Globus pallidus (tissue), 1 donor: Measurements from ENCODE around the gene CDH4.

Experiments
- DNase-seq: peaks from one replicate; pipeline ENCODE4 v3.0.0-alpha.2; 2015; ENCODE audit warnings: low spot score

CDH4 gene

GRCh38 chr20:61494763-61495575, 242.9 kb downstream of the CDH4 start:
- DNase-seq = no peak

DNA sequence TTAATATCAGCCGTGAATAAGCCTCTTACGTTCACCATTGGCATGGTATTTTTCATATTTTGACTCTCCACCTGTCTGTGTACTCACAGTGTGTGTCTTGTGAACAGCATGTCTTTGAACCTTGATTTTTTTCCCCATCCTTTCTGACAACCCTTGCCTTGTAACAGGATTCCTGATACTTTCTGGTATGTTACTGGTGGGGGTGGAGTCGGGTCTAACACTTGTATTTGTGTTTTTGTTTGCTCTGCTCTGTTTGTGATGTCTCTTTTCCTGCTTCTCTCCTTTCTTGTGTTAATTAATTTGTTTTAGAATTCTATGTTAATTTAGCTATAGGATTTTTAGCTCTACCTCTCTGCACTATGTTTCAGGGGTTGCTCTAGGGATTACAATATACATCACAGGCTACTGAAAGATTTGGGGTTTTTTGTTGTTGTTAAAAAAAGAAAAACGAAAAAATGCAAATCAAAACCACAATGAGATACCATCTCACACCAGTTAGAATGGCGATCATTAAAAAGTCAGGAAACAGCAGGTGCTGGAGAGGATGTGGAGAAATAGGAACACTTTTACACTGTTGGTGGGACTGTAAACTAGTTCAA, 245.1 kb downstream of the CDH4 start:
- DNase-seq = no peak

- no peak for DNase-seq
These were observed 247.9 kb downstream of the CDH4 start for GRCh38 chr20:61499859-61500554.

- no peak for DNase-seq
These were observed 248.8 kb downstream of the CDH4 start for GRCh38 chr20:61500791-61501321.

GRCh38 chr20:61502433-61502832, 250.4 kb downstream of the CDH4 start:
- DNase-seq = no peak

DNA sequence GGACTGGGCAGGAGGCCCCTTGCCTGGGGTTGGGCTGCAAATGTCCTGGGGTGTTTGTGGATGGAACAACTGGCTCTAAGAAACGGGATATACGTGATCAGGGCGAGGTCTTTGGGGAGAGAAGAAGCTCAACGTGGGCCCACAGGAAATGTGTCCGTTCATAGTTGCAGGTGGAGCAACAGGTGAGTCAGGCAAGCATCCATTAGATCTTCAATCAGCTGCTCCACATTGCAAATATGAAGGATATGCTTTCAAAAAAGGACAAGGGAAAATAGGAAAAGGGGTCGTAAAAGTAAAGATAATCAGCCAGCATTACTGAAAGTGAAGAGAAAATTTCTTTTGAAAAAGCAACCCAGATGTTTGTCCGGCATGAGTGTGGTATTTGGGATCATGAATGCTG, 251.0 kb downstream of the CDH4 start:
- no peak for DNase-seq

DNA sequence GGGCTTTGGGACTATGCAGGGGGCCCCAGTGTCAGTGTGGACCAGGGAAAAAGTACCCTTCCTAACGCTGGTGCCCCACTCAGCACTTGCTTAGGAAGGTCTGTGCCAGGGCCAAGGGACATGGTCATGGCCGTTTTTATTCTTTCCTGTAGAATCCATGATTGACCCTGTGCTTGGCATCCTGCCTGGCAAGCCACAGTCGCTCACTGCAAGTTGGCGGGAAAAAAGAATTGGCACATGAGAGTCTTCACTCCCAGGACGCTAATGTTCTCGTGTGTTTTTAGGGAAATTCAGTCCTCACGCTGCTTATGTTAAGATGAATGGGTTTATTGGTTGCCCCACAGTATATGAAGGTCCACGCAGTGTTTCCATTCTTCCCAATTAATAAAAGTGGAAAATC, 253.4 kb downstream of the CDH4 start:
- DNase-seq = no peak

GRCh38 chr20:61507778-61508177, 255.7 kb downstream of the CDH4 start:
- DNase-seq = no peak

DNA sequence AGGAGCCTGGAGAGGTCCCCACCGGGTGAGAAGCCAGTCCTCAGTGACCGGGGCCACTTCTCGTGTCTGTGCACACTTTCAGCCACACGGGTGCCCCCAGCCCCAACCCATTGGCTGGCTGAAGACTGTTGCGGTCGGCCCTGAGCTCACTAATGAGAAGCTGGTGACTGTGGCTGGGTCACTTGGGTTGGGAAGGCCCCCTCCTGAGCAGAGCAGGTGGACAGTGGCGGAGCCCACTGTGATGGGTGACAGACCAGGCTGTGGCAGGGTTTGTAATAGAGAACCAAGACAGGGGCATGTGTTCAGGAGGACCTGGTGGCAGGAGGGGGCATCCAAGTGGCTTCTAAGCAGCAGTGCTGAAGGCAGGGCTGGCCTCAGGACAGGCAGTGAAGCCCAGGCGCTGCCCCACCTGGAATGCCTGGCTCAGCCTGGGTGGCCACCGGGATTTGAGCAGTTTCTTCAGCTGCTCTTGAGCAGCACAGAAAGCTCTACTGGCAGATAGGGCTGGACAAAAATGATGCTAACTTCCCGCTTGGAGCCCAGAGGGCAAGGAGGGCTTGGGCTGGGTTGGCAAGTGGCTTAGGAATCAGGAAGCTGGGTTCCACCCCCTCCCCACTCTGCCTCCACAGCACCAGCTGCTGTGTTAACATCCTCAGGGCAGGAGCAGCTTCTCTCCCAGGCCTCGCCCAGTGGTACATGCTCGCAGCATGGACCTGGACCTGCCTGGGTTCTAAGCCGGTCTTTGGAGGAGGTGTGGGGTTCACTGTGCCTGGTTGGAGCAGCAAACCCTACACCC, 256.4 kb downstream of the CDH4 start:
- no peak for DNase-seq

- DNase-seq = no peak
These were observed 258.8 kb downstream of the CDH4 start for GRCh38 chr20:61510778-61511330.

- no peak for DNase-seq
These were observed 260.4 kb downstream of the CDH4 start for GRCh38 chr20:61512475-61512874.

DNA sequence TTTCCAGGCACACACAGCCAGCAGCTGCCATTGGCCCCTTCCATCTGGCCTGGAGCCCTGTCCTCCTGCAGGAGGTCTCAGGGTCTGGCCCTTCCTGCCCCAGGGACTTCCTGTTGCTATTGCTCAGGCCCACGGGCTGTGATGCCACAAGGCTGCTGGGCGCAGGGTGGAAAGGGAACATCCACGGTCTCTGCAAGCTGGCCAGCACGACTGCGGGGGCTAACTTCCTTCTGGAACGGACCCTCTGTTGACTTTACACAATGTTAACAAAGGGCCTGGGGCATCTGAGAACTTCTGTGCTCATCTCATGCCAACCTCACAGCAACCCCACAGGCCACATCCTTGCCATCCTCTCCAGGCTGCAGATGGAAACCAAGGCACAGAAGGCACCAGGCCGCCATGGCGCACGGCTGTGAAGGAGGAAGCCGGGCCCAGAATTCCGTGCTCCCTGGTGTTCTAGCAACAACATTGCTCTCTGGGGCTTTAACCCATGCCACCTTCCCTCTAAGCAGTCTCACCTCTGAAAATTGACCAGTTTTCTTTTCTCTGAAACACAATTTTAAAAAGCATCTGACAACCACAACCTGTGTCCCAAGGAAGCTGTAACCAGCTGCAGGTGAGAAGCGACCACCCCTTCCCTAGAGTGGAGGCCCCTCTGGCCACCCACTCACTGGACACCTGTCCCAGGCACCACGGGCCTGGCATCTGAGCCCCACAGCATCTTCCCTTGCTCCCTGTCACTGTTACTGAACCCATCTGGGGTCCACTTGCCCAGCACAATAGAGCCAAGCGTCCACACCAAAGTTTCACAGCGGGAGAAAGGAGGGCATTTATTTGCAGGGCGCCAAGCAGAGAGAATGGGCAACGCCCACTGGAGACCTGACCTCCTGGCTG, 261.3 kb downstream of the CDH4 start:
- no peak for DNase-seq

- no peak for DNase-seq
These were observed 261.9 kb downstream of the CDH4 start for GRCh38 chr20:61514018-61514365.

GRCh38 chr20:61514396-61514795, 262.3 kb downstream of the CDH4 start:
- DNase-seq = no peak

GRCh38 chr20:61514805-61515505, 262.9 kb downstream of the CDH4 start:
- DNase-seq = no peak

- no peak for DNase-seq
These were observed 263.9 kb downstream of the CDH4 start for GRCh38 chr20:61515922-61516321.

GRCh38 chr20:61516346-61517208, 264.5 kb downstream of the CDH4 start:
- DNase-seq = no peak

DNA sequence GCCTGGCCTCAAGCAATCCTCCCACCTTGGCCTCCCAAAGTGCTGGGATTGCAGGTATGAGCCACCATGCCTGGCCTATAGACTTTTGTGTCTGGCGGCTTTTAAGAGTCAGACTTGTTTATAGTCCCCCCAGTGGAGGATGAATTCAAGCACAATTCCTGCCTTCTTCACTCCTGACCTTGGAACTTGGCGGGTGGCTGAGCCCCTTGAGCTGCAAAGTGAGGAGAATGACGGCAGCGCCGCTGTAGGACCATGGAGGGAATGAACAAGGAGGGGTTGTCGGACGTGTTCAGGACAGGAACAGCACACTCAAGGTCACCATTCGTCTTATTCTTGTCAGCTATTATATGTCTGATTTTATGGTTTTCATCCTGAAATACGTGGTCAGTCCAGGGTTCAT, 265.4 kb downstream of the CDH4 start:
- no peak for DNase-seq

- DNase-seq = no peak
These were observed 266.4 kb downstream of the CDH4 start for GRCh38 chr20:61518424-61518951.
